ENCODE measurements around the gene CDH4. TPM values are rescaled to one million over a fixed set of nuclear protein-coding genes. Genes with fewer than 3 reads are reported as not detected.

Gene CDH4
- total RNA-seq, 2 donors from 2014 or later, result 0.07 to 0.94 TPM

GRCh38 chr20:61525781-61526431 lies 273.8 kb downstream of the CDH4 start:
- Histone ChIP-seq H3K36me3 (no peaks in the 10 kb centered on the region), H3K9me3 (no peaks in the 10 kb centered on the region), H3K27ac (no peak overlapping the region), H3K27me3 (no peaks in the 10 kb centered on the region), H3K4me3 (no peak overlapping the region), H3K4me1 (no peaks in the 10 kb centered on the region)
- no peak for TF ChIP-seq CTCF (IDR thresholded peaks at IDR 0.05)
- no peak for DNase-seq (ENCODE audit: low spot score)

GRCh38 chr20:61526907-61527306 lies 274.8 kb downstream of the CDH4 start:
- Histone ChIP-seq H3K4me3 (no peak overlapping the region), H3K36me3 (no peaks in the 10 kb centered on the region), H3K27me3 (no peaks in the 10 kb centered on the region), H3K4me1 (no peaks in the 10 kb centered on the region), H3K9me3 (no peaks in the 10 kb centered on the region), H3K27ac (no peak overlapping the region)
- TF ChIP-seq CTCF (IDR thresholded peaks at IDR 0.05), result no peak
- DNase-seq (ENCODE audit: low spot score), result no peak

- H3K4me3 ChIP-seq, result no peak overlapping the region
- no peak for TF ChIP-seq CTCF (IDR thresholded peaks at IDR 0.05)
- no peak for DNase-seq (ENCODE audit: low spot score)
- H3K36me3 ChIP-seq, result no peaks in the 10 kb centered on the region
- H3K27me3 ChIP-seq, result no peaks in the 10 kb centered on the region
- no peaks in the 10 kb centered on the region for H3K4me1 ChIP-seq
- no peaks in the 10 kb centered on the region for H3K9me3 ChIP-seq
- H3K27ac ChIP-seq, result no peak overlapping the region
Measured at GRCh38 chr20:61527626-61528025, 275.6 kb downstream of the CDH4 start.

- DNase-seq (ENCODE audit: low spot score), result no peak
- no peak for TF ChIP-seq CTCF (IDR thresholded peaks at IDR 0.05)
- no peak overlapping the region for H3K27ac ChIP-seq
- no peaks in the 10 kb centered on the region for H3K4me1 ChIP-seq
- no peaks in the 10 kb centered on the region for H3K9me3 ChIP-seq
- H3K27me3 ChIP-seq, result no peaks in the 10 kb centered on the region
- no peak overlapping the region for H3K4me3 ChIP-seq
- no peaks in the 10 kb centered on the region for H3K36me3 ChIP-seq
Measured at GRCh38 chr20:61528591-61528990, 276.5 kb downstream of the CDH4 start.

GRCh38 chr20:61529354-61529753 lies 277.3 kb downstream of the CDH4 start:
- no peaks in the 10 kb centered on the region for H3K36me3 ChIP-seq
- no peaks in the 10 kb centered on the region for H3K27me3 ChIP-seq
- H3K4me1 ChIP-seq, result no peaks in the 10 kb centered on the region
- no peak for DNase-seq (ENCODE audit: low spot score)
- H3K4me3 ChIP-seq, result no peak overlapping the region
- H3K9me3 ChIP-seq, result no peaks in the 10 kb centered on the region
- no peak for TF ChIP-seq CTCF (IDR thresholded peaks at IDR 0.05)
- H3K27ac ChIP-seq, result no peak overlapping the region
